A549 (cell line): ENCODE measurements around the gene SIK3. TPM values are rescaled to one million over a fixed set of nuclear protein-coding genes. Genes with fewer than 3 reads are reported as not detected.

ENCODE experiments used
- ATAC-seq, 2 experiments: fragments of 200-7000 bp in 1 of 2; fragments of >200 bp in 1 of 2; cut with Nextera tagmentation in 1 of 2; cut with Tn5 transposase in 1 of 2; 3 replicates each; pipeline versions ENCODE4 v1.8.0 to v1.9.1; 2018 to 2020; ENCODE audit warnings: mild to moderate bottlenecking in 1 of 2, moderate library complexity in 1 of 2
- CTCF ChIA-PET: fragments of 300-600 bp; sonication (Branson Sonifier 250); formaldehyde crosslinking; extraction: SDS; loops from one replicate; lab custom pipeline; 2021; ENCODE audit warnings: antibody characterized with exemption, inconsistent platforms; lab: Yijun Ruan, JAX
- POLR2A ChIA-PET: fragments of 350-600 bp; formaldehyde crosslinking; extraction: SDS; loops from one replicate; lab custom pipeline; 2021; ENCODE audit warnings: antibody characterized with exemption, inconsistent platforms; lab: Yijun Ruan, JAX
- DNase-seq, 2 experiments: peaks; one replicate each; pipeline versions ENCODE4 v3.0.0 to v3.0.0-alpha.2; 2011 to 2016; ENCODE audit warnings: low read depth in 1 of 2, low spot score in 1 of 2
- FAIRE-seq: peaks from 2 replicates; lab custom pipeline; 2011; peaks lifted over from hg19 to GRCh38; lab: Jason Lieb, UNC
- H3K27ac ChIP-seq, 2 experiments: fragments of >200 bp; sonication (Bioruptor Twin); formaldehyde crosslinking; 3 replicates each; pipeline ENCODE4 v1.5.1; 2016 to 2017
- H3K4me1 ChIP-seq: fragments of >200 bp; sonication (Bioruptor Twin); formaldehyde crosslinking; 3 replicates; pipeline ENCODE4 v1.6.1; 2016
- H3K4me2 ChIP-seq: fragments of >200 bp; sonication (Bioruptor Twin); formaldehyde crosslinking; 3 replicates; pipeline ENCODE4 v1.6.1; 2016
- H3K4me3 ChIP-seq: fragments of >200 bp; sonication (Bioruptor Twin); formaldehyde crosslinking; 3 replicates; pipeline ENCODE4 v1.5.1; 2016
- H3K9me3 ChIP-seq: fragments of >200 bp; sonication (Bioruptor Twin); formaldehyde crosslinking; 3 replicates; pipeline ENCODE4 v1.6.1; 2016
- BHLHE40 ChIP-seq: IDR thresholded peaks from 2 replicates; pipeline ENCODE4 v1.6.1; 2012; ENCODE audit warnings: low read depth, low read length, inconsistent platforms
- CEBPB ChIP-seq, 2 experiments: fragments of >200 bp in 1 of 2; sonication (Bioruptor Twin) in 1 of 2; formaldehyde crosslinking in 1 of 2; IDR thresholded peaks; 2 replicates each; pipeline ENCODE4 v1.6.1; 2012 to 2016
- E2F6 ChIP-seq: IDR thresholded peaks from 2 replicates; pipeline ENCODE4 v1.6.1; 2012; ENCODE audit warnings: low read depth, borderline replicate concordance
- EHF ChIP-seq: fragments of 250-450 bp; sonication (Bioruptor Pico); IDR thresholded peaks from 2 replicates; pipeline ENCODE4 v1.5.0; 2020; ENCODE audit warnings: mild to moderate bottlenecking
- EHMT2 ChIP-seq: fragments of 200-600 bp; sonication (generic); IDR thresholded peaks from 2 replicates; pipeline ENCODE4 v1.6.1; 2016; ENCODE audit warnings: antibody characterized with exemption, low read depth, mild to moderate bottlenecking, moderate library complexity
- EP300 ChIP-seq, 2 experiments: fragments of >200 bp; sonication (Bioruptor Twin); formaldehyde crosslinking; IDR thresholded peaks; 2 replicates in 1 of 2; 3 replicates in 1 of 2; pipeline ENCODE4 v1.6.1; 2016 to 2017
- FOSL2 ChIP-seq, 2 experiments: fragments of 450-650 bp in 1 of 2; fragments of >200 bp in 1 of 2; sonication (Bioruptor Twin) in 1 of 2; formaldehyde crosslinking; IDR thresholded peaks; 2 replicates each; pipeline versions ENCODE4 v1.5.0 to v1.6.1; 2016 to 2020; ENCODE audit warnings: mild to moderate bottlenecking in 1 of 2, moderate library complexity in 1 of 2
- HOXA7 ChIP-seq: fragments of 250-450 bp; sonication (Bioruptor Pico); IDR thresholded peaks from 2 replicates; pipeline ENCODE4 v1.5.0; 2020; ENCODE audit warnings: mild to moderate bottlenecking, moderate library complexity
- JUN ChIP-seq, 2 experiments: fragments of >200 bp; sonication (Bioruptor Twin); formaldehyde crosslinking; IDR thresholded peaks; 2 replicates in 1 of 2; 3 replicates in 1 of 2; pipeline ENCODE4 v1.6.1; 2016 to 2017
- JUNB ChIP-seq: fragments of >200 bp; sonication (Bioruptor Twin); formaldehyde crosslinking; IDR thresholded peaks from 2 replicates; pipeline ENCODE4 v1.6.1; 2016
- MAFK ChIP-seq: fragments of 450-650 bp; IDR thresholded peaks from 2 replicates; pipeline ENCODE4 v1.6.1; 2014; ENCODE audit not compliant: partially characterized antibody
- MYC ChIP-seq: IDR thresholded peaks from 2 replicates; pipeline ENCODE4 v1.6.1; 2012; ENCODE audit warnings: mild to moderate bottlenecking, inconsistent platforms, low read length, improper control_type of control experiment, borderline replicate concordance
- NR3C1 ChIP-seq: fragments of >200 bp; sonication (Bioruptor Twin); formaldehyde crosslinking; IDR thresholded peaks from 3 replicates; pipeline ENCODE4 v1.6.1; 2017
- RFX5 ChIP-seq: fragments of 450-650 bp; IDR thresholded peaks from 2 replicates; pipeline ENCODE4 v1.7.1; 2014; ENCODE audit warnings: antibody characterized with exemption, mild to moderate bottlenecking, moderate library complexity
- TFCP2L1 ChIP-seq: fragments of 250-450 bp; sonication (Bioruptor Pico); IDR thresholded peaks from 2 replicates; pipeline ENCODE4 v1.5.0; 2021; ENCODE audit warnings: mild to moderate bottlenecking
- ZFP36 ChIP-seq: fragments of 450-650 bp; IDR thresholded peaks from 2 replicates; pipeline ENCODE4 v1.6.1; 2014; ENCODE audit warnings: borderline replicate concordance; ENCODE audit not compliant: partially characterized antibody
- ZSCAN20 ChIP-seq: fragments of 250-450 bp; sonication (Bioruptor Pico); IDR thresholded peaks from 2 replicates; pipeline ENCODE4 v1.8.0; 2022; ENCODE audit warnings: mild to moderate bottlenecking, moderate library complexity
- WGBS: methylation state at CpG from one replicate; pipeline ENCODE4 v1.1.6; 2017; ENCODE audit errors: missing lambda C conversion rate; 5-methylcytosine and 5-hydroxymethylcytosine counted together
- polyA plus RNA-seq, 4 experiments: library from polyadenylated mRNA; depleted of rRNA in 3 of 4; stranded (reverse); fragments of >200 nt; fragmentation: RNase III in 1 of 4; extraction: RNeasy Plus Mini Kit Qiagen cat#74134 plus additional on column Dnase treatment in 1 of 4; gene quantifications; 2 replicates in 3 of 4; 3 replicates in 1 of 4; pipeline ENCODE4 v1.2.3, GENCODE V29; 2011 to 2017
- TF ChIP-seq, protein P1 (sequence below): IDR thresholded peaks from 2 replicates; pipeline ENCODE4 v1.6.1; 2012
- TF ChIP-seq, protein P2 (sequence below): fragments of 250-450 bp; sonication (Bioruptor Pico); IDR thresholded peaks from 2 replicates; pipeline ENCODE4 v1.5.0; 2020; ENCODE audit warnings: low read depth, mild to moderate bottlenecking, moderate library complexity

The SIK3 gene
- polyA plus RNA-seq, 2 of the 4 experiments (the other 2 are of a cell fraction), result 8.2 to 9.0 TPM

DNA sequence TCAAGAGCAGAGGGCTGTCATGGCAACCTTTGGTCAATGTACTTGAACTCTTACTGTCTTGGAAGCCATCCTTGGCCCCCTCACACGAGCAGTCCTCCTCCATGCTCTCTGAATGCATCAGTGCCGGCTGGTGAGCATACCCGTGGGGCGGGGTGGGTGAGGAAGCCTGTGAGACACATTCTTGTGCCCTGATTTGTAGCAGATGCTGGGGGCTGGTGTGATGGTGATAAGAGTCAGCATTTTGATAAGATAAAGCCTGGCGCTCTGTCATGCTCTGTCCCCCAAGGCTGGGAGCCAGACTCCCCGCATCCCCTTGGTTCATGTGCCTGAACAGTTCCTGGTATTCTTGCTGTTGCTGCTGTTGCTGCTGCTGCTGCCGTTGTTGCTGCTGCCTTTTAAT is 240.3 kb downstream of the SIK3 start:
- H3K4me2 ChIP-seq, result no peak overlapping the region
- no peak for TF ChIP-seq RFX5
- TF ChIP-seq, all 56 proteins: peak for 0
- ATAC-seq (no peak), FAIRE-seq (no peak), DNase-seq (no peak)
- Histone ChIP-seq H3K4me1 (0 out of 3 replicates have a peak, but pooled peaks cover 4% of the 10 kb centered on the region), H3K9me3 (no peaks in the 10 kb centered on the region), H3K27ac (no peak overlapping the region), H3K4me3 (no peak overlapping the region)
- ChIA-PET POLR2A (no interaction called here), CTCF (interaction anchor here (1.2 to 1.4 kb wide), 3 partner anchors 10 to 115 kb away, joined by 3 read pairs; no protein-coding TSS in a partner anchor)
- WGBS, result 90% methylated on average over 5 of the region's 7 CpGs

- FAIRE-seq (no peak), DNase-seq (no peak), ATAC-seq (no peak)
- ChIA-PET CTCF (interaction anchor here (1.3 to 1.4 kb wide), 2 partner anchors 23 to 67 kb away, joined by 3 read pairs; no protein-coding TSS in a partner anchor), POLR2A (no interaction called here)
- no peak for TF ChIP-seq ZFP36
- TF ChIP-seq, protein P1, sequence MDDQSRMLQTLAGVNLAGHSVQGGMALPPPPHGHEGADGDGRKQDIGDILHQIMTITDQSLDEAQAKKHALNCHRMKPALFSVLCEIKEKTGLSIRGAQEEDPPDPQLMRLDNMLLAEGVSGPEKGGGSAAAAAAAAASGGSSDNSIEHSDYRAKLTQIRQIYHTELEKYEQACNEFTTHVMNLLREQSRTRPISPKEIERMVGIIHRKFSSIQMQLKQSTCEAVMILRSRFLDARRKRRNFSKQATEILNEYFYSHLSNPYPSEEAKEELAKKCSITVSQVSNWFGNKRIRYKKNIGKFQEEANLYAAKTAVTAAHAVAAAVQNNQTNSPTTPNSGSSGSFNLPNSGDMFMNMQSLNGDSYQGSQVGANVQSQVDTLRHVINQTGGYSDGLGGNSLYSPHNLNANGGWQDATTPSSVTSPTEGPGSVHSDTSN, result no peak
- TF ChIP-seq NR3C1, result no peak
- no peak for TF ChIP-seq E2F6
- TF ChIP-seq JUNB, result no peak
- TF ChIP-seq JUN (IDR thresholded peaks at IDR 0.05), result no peak
- TF ChIP-seq EP300 (IDR thresholded peaks at IDR 0.05), result no peak
- no peak overlapping the region for H3K4me3 ChIP-seq
- H3K4me2 ChIP-seq, result no peak overlapping the region
- no peak overlapping the region for H3K27ac ChIP-seq
- 0 out of 3 replicates have a peak, but pooled peaks cover 5% of the 10 kb centered on the region for H3K4me1 ChIP-seq
- WGBS, result 87% methylated on average over 2 of the region's 2 CpGs
- no peaks in the 10 kb centered on the region for H3K9me3 ChIP-seq
These were observed 240.9 kb downstream of the SIK3 start for GRCh38 chr11:116857316-116857715.

DNA sequence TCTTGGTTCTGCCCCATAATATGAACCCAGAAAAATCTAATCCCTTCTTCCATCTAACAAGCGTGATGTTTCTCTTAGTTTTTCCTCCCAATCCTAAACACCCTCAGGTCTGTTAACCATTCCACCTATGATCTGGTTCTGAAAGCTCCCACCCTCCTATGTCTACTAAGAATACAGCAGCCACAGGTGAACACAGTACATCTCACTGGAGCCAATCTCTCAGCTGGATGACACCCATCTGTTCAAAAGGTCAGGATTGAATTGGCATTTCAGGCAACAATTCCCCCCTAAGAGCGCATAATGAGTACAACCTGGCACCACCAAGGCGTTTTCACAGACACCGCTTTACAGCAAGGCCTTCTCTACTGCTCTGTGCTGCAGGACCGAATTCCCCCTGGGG is 241.8 kb downstream of the SIK3 start:
- ChIA-PET CTCF (interaction anchor here (1.4 kb wide), 1 partner anchor 66 kb away, joined by 3 read pairs; no protein-coding TSS in a partner anchor), POLR2A (no interaction called here)
- H3K9me3 ChIP-seq, result no peaks in the 10 kb centered on the region
- H3K4me2 ChIP-seq, result no peak overlapping the region
- 0 out of 3 replicates have a peak, but pooled peaks cover 5% of the 10 kb centered on the region for H3K4me1 ChIP-seq
- no peak for DNase-seq
- FAIRE-seq, result no peak
- ATAC-seq, result no peak
- no peak overlapping the region for H3K4me3 ChIP-seq
- H3K27ac ChIP-seq, result no peak overlapping the region
- no peak for TF ChIP-seq TFCP2L1 (CRISPR knock-in tag)
- TF ChIP-seq, protein P2, sequence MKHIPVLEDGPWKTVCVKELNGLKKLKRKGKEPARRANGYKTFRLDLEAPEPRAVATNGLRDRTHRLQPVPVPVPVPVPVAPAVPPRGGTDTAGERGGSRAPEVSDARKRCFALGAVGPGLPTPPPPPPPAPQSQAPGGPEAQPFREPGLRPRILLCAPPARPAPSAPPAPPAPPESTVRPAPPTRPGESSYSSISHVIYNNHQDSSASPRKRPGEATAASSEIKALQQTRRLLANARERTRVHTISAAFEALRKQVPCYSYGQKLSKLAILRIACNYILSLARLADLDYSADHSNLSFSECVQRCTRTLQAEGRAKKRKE (CRISPR knock-in tag), result no peak
- TF ChIP-seq MYC, result no peak
- no peak for TF ChIP-seq JUN (IDR thresholded peaks at IDR 0.05)
- TF ChIP-seq MAFK, result no peak
- no peak for TF ChIP-seq BHLHE40
- TF ChIP-seq EHF (CRISPR knock-in tag), result no peak
- no peak for TF ChIP-seq ZSCAN20 (CRISPR knock-in tag)
- no peak for TF ChIP-seq EHMT2
- TF ChIP-seq FOSL2 (IDR thresholded peaks at IDR 0.05), result no peak
- TF ChIP-seq FOSL2 (CRISPR knock-in tag; IDR thresholded peaks at IDR 0.05), result no peak
- TF ChIP-seq CEBPB (IDR thresholded peaks at IDR 0.05), result no peak
- TF ChIP-seq HOXA7 (CRISPR knock-in tag), result no peak
- 95% methylated on average over 5 of the region's 5 CpGs for WGBS
